Central memory CD8-positive, alpha-beta T cell (primary cell): ENCODE measurements around the gene MINDY3.

ENCODE experiments used
- ATAC-seq: fragments of 150-1000 bp; cut with Tn5 transposase; replicated peaks from 2 replicates; pipeline ENCODE4 v1.10.0; 2022; ENCODE audit warnings: mild to moderate bottlenecking, moderate FRiP score, moderate number of reproducible peaks; ENCODE audit not compliant: poor library complexity, severe bottlenecking; ENCODE audit errors: extremely low read depth
- DNase-seq, 2 donors: peaks; one replicate each; pipeline ENCODE4 v3.0.0; 2021; ENCODE audit warnings: low spot score in 2 of 2
- H3K27ac Mint-ChIP-seq: one replicate; pipeline ENCODE4 v1.8.0; 2022; ENCODE audit warnings: low read depth, mild to moderate bottlenecking, moderate library complexity, mixed read lengths
- H3K27me3 Mint-ChIP-seq: one replicate; pipeline ENCODE4 v1.8.0; 2022; ENCODE audit warnings: mixed read lengths
- H3K36me3 Mint-ChIP-seq: one replicate; pipeline ENCODE4 v1.8.0; 2022; ENCODE audit warnings: mild to moderate bottlenecking, moderate library complexity, mixed read lengths; ENCODE audit not compliant: insufficient read depth
- H3K4me1 Mint-ChIP-seq: one replicate; pipeline ENCODE4 v1.8.0; 2022; ENCODE audit warnings: mixed read lengths
- H3K4me3 Mint-ChIP-seq: one replicate; pipeline ENCODE4 v1.8.0; 2022; ENCODE audit warnings: mild to moderate bottlenecking, moderate library complexity, mixed read lengths
- H3K9me3 Mint-ChIP-seq: one replicate; pipeline ENCODE4 v1.8.0; 2022; ENCODE audit warnings: mixed read lengths

Gene MINDY3

DNA sequence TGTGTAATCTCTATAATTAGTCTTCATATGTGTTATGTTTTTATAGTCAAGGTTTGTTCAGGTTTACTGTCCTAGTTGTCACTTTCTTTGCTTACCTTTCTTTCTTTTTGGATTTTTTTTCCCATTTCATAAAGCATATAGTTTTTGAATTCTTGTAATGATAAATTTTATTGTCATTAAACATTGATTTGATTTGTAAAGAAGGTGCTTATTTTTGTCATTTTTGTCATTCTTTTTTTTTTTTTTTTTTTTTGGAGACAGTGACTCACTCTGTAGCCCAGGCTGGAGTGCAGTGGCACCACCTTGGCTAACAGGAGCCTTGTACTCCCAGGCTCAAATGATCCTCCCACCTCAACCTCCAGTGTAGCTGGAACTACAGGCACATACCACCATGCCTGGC lies 9.6 kb upstream of the MINDY3 start:
- Mint-ChIP-seq H3K36me3 (no peaks in the 10 kb centered on the region), H3K9me3 (no peaks in the 10 kb centered on the region), H3K27ac (no peak overlapping the region), H3K4me1 (no peaks in the 10 kb centered on the region), H3K27me3 (peaks cover 89% of the 10 kb centered on the region), H3K4me3 (no peak overlapping the region)
- DNase-seq, result no peak
- ATAC-seq, result no peak

DNA sequence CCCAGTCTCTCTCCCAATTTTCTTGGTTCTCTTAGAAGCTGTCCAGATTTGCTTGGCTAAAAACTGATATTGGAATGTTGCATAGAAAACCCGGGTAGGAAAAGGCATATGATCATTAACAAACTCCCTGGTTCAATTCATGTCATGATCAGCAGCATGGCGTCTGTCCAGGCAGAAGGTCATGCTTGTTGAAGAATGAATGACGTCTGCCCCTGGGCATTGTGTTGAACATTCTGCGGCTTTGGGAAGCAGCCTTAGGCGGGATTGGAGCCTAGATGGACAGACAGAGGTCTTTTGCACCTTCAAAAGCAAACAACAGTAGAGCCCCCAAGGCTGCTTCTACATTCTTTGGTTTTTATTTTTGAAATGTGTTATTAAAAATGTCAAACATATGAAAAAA lies 7.7 kb upstream of the MINDY3 start:
- H3K36me3 Mint-ChIP-seq, result peaks cover 1% of the 10 kb centered on the region
- no peak overlapping the region for H3K4me3 Mint-ChIP-seq
- H3K9me3 Mint-ChIP-seq, result no peaks in the 10 kb centered on the region
- DNase-seq (no peak), ATAC-seq (no peak)
- no peaks in the 10 kb centered on the region for H3K4me1 Mint-ChIP-seq
- H3K27me3 Mint-ChIP-seq, result peaks cover 87% of the 10 kb centered on the region
- no peak overlapping the region for H3K27ac Mint-ChIP-seq

DNA sequence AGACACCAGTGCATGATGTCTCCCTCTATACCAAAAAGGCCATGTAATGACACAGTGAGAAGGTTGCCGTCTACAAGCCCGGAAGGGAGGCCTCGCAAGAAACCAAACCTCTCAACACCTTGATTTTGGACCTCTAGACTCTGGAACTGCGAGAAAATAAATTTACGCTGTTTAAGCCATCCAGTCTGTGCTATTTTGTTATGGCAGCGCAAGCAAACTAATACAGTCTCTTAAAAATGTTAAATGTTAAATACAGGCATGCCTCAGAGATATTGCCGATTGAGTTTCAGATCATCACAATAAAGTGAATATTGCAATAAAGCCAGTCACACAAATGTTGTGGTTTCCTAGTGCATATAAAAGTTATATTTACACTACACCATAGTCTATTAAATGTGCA lies 5.0 kb upstream of the MINDY3 start:
- ATAC-seq (no peak), DNase-seq (no peak)
- Mint-ChIP-seq H3K27ac (no peak overlapping the region), H3K36me3 (peaks cover 3% of the 10 kb centered on the region), H3K4me3 (no peak overlapping the region), H3K27me3 (peaks cover 60% of the 10 kb centered on the region), H3K9me3 (peaks cover 5% of the 10 kb centered on the region), H3K4me1 (no peaks in the 10 kb centered on the region)

DNA sequence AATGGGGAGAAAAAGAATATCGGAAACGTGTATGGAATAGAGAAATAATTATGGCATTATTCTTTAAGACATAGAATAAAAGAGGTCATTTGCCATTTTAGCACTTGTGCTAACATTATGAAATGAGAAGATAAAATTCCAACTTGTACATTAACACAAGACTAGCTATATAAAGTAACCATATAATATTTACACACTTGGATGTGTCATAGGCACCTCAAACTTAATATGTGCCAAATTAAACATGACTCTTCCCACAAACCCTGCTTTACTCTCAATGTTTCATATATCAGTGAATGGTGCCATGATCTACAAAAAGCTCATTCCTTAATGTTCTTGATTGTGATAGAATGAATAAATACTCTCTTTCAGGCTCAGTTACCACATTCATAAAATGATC lies 4.1 kb upstream of the MINDY3 start:
- no peak for ATAC-seq
- no peak for DNase-seq
- Mint-ChIP-seq H3K27me3 (peaks cover 60% of the 10 kb centered on the region), H3K4me3 (no peak overlapping the region), H3K4me1 (peaks cover 5% of the 10 kb centered on the region), H3K27ac (no peak overlapping the region), H3K9me3 (peaks cover 5% of the 10 kb centered on the region), H3K36me3 (peaks cover 7% of the 10 kb centered on the region)

DNA sequence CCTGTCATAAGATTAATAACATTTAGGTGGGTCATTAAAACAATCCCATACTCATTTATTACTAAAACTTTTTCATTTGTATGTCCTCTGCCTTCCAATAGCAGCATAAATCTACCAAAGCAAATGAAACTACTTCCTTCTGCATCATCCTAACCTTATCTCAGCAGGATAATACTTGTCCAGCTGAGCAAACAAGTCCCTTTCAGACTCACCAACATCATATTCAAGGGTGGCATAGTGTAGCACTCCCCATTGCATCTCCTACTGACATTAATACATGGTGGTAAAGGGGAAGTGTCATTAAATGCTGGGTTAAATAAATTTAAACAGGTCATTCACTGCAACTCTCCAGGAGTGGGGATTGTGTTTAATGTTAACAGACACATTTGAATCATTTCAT lies 3.4 kb upstream of the MINDY3 start:
- Mint-ChIP-seq H3K36me3 (peaks cover 7% of the 10 kb centered on the region), H3K9me3 (peaks cover 5% of the 10 kb centered on the region), H3K27me3 (peaks cover 56% of the 10 kb centered on the region), H3K4me1 (peaks cover 10% of the 10 kb centered on the region), H3K4me3 (no peak overlapping the region), H3K27ac (no peak overlapping the region)
- DNase-seq, result no peak
- ATAC-seq, result no peak

DNA sequence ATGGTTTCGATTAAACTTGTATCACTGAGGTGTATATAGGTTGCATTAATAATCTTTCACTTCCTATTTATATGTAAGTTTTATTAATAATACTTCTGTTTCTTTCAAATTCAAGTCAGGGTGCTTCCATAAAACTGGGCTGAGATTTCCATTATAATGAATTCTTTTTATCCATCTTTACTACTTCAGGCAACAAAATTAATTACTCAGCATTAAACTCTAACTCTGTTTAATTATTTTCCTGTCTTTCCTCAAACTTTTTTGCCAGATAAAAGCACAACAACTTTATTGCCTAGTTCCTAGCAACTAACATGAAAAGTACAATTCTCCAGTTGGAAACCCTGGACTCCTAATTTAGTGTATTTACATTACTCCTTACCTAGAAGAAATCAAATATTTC lies 3.0 kb upstream of the MINDY3 start:
- peaks cover 13% of the 10 kb centered on the region for H3K4me1 Mint-ChIP-seq
- DNase-seq (no peak), ATAC-seq (no peak)
- H3K9me3 Mint-ChIP-seq, result peaks cover 5% of the 10 kb centered on the region
- H3K4me3 Mint-ChIP-seq, result no peak overlapping the region
- peaks cover 8% of the 10 kb centered on the region for H3K36me3 Mint-ChIP-seq
- no peak overlapping the region for H3K27ac Mint-ChIP-seq
- peaks cover 52% of the 10 kb centered on the region for H3K27me3 Mint-ChIP-seq

DNA sequence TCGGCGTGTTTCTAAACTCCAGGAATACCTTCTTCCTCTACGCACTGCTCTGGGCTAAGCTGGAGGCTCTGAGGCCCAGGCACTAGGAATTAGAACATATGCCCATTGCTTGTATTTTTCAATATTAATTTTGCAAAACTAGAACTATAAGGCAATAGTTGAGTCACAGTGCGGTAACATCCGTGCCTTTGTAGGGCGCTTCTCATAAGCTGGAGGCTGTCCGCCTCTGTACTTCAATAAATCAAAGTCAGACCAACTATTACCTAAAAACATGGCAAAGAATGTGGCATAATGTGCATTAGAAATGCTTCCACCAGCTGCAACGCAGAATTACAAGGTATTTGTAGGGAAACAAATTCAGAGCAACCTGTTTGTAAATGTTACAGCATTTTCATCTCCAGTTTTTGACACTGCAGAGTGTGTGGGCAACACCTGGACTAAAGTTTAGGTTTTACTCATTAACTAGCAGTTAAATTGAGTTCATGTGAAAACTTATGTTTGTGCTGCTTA lies 440 bp upstream of the MINDY3 start:
- Mint-ChIP-seq H3K27ac (peak overlapping the region; percentile 96), H3K27me3 (peaks cover 26% of the 10 kb centered on the region), H3K4me1 (peaks cover 34% of the 10 kb centered on the region), H3K36me3 (peaks cover 8% of the 10 kb centered on the region), H3K4me3 (peak overlapping the region; percentile 98), H3K9me3 (peaks cover 5% of the 10 kb centered on the region)
- DNase-seq, result no peak
- ATAC-seq, result no peak

DNA sequence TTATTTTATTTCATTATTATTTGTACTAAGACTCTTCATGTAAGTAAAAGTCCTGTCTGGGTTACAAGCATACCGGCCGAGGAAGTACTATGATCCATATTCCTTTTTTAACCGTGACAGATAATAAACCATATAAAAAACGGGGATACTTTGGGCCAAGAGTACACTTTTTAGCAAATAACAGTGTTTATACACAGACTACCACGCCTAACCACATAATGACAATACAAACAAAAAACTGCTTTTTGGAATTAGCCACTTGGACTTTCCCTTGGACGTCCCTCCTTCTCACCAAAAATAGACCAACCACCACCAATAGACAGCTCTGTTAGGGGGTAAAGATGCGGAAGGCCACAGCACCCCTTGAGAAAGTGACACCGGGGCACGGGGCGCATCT lies 800 bp downstream of the MINDY3 start:
- DNase-seq (no peak), ATAC-seq (no peak)
- Mint-ChIP-seq H3K4me1 (peaks cover 38% of the 10 kb centered on the region), H3K27me3 (peaks cover 14% of the 10 kb centered on the region), H3K4me3 (peak overlapping the region; percentile 98), H3K27ac (peak overlapping the region; percentile 96), H3K36me3 (peaks cover 8% of the 10 kb centered on the region), H3K9me3 (peaks cover 5% of the 10 kb centered on the region)

DNA sequence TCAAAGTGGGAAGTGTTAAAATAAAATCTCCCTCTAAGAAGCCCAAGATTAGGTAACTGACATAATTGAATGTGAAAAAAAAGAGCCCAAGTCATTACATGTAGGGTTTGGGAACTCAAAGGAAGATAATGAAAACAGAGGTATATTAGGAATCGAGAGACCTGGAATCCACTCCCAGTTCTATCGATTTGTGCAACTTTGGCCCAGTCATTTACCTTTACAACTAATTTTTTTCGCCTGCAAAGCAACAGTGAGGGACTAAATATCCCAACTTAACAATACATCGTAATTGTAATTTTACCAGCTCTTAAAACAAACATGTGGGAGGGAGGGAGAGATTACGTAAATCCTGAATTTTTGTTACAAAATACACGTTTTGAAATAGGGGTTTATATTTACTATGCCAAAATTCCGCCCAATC lies 1.4 kb downstream of the MINDY3 start:
- H3K9me3 Mint-ChIP-seq, result peaks cover 5% of the 10 kb centered on the region
- peaks cover 8% of the 10 kb centered on the region for H3K36me3 Mint-ChIP-seq
- H3K27me3 Mint-ChIP-seq, result peaks cover 7% of the 10 kb centered on the region
- no peak for DNase-seq
- peak overlapping the region; percentile 98 for H3K4me3 Mint-ChIP-seq
- ATAC-seq, result no peak
- no peak overlapping the region for H3K27ac Mint-ChIP-seq
- H3K4me1 Mint-ChIP-seq, result peaks cover 44% of the 10 kb centered on the region

DNA sequence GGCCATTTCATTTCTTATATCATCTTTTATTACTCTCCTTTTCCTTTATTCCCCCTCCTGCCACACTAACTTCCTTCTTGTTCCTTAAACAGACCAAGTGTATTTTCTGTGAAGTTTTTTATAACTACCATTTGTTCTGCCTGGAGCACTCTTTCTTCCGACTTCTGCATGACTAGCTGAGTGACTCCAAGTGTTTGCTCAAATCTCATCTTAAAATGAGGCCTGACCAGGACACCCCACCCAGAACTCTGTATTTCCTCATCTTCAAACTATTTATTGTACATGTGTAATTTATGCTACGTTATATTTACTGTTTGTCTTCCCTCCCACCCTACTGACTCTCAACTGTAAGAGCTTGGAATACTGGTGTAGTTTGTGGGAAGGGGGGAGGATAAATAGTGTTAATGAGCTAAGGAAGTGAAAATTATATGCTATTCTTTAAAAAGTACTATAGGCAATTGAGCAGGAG lies 3.2 kb downstream of the MINDY3 start:
- ATAC-seq (no peak), DNase-seq (no peak)
- no peak overlapping the region for H3K27ac Mint-ChIP-seq
- H3K4me1 Mint-ChIP-seq, result peaks cover 57% of the 10 kb centered on the region
- H3K9me3 Mint-ChIP-seq, result peaks cover 7% of the 10 kb centered on the region
- H3K27me3 Mint-ChIP-seq, result no peaks in the 10 kb centered on the region
- peaks cover 7% of the 10 kb centered on the region for H3K36me3 Mint-ChIP-seq
- no peak overlapping the region for H3K4me3 Mint-ChIP-seq

DNA sequence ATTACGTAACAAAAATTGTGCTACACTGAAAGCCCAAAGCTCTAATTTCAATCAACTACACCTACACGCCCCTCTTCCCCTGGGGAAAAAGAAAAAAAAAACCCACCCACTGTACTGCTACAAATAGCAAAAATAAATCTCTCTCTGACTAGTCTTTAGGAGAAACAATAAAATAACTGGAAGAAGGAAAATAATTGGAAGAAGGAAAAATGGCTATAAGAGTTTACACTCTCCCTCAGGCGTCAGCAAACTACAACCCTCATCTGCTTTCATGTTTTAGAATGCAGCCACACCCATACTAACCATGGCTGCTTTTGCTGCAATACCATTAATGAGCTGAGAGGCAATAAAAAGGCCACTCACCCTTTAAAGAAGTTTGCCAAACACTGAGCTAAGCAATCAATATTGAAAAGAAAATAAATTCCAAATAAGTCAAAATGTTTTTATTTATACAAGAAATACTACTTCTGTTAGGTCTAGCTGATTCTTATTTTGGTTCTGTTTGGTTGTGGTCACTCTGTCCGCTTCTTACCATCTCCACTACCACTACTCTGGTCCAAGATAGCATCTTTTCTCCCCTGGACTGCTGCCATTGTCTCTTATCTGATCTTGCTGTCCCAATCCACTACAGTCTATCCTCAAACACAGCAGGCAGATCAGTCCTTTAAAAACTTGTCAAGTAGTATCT lies 3.8 kb downstream of the MINDY3 start:
- H3K4me1 Mint-ChIP-seq, result peaks cover 63% of the 10 kb centered on the region
- ATAC-seq, result no peak
- H3K36me3 Mint-ChIP-seq, result peaks cover 9% of the 10 kb centered on the region
- H3K27ac Mint-ChIP-seq, result no peak overlapping the region
- no peaks in the 10 kb centered on the region for H3K27me3 Mint-ChIP-seq
- DNase-seq, result no peak
- H3K4me3 Mint-ChIP-seq, result no peak overlapping the region
- peaks cover 8% of the 10 kb centered on the region for H3K9me3 Mint-ChIP-seq

DNA sequence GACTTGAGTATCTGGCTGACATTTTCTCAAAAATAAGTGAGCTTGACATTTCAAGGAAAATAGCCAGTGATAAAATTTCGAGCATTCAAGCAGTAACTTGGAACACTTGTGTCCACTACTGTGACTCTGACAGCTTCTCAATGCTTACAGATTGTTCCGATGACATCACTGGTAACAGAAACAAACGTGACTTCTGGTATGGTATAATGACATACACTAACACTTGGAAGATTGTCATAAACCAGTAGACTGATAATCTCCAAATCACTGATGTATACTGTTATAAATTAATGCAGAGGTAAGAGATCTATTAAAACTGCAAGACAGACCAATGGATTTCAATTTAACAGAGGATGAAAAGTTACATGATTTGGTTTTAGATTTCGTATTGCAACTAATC lies 6.5 kb downstream of the MINDY3 start:
- Mint-ChIP-seq H3K27me3 (no peaks in the 10 kb centered on the region), H3K4me3 (no peak overlapping the region), H3K4me1 (peaks cover 74% of the 10 kb centered on the region), H3K27ac (no peak overlapping the region), H3K9me3 (peaks cover 18% of the 10 kb centered on the region), H3K36me3 (peaks cover 4% of the 10 kb centered on the region)
- DNase-seq (no peak), ATAC-seq (no peak)

DNA sequence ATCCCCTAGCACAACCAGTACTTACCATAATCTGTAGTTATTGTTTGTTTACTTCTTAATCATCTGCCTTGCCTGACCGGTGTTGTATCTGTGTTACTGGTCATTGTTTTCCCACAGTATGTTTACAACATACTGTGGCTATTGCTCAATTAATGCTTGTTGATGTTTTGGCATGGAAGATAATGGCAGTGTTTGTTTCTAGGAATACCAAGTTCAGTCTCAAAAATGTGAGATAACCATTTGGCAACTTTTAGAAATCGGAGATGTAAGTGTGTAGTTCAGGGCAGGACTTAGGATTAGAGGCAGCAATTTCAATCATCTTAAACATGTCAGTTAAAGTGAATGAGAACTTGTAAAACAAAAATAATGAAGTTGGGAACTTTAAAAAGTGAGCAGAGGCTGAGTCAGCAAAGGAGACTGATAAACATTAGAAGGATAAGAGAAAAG lies 8.2 kb downstream of the MINDY3 start:
- ATAC-seq (no peak), DNase-seq (no peak)
- H3K27ac Mint-ChIP-seq, result peak overlapping the region; percentile 29
- H3K9me3 Mint-ChIP-seq, result peaks cover 18% of the 10 kb centered on the region
- no peak overlapping the region for H3K4me3 Mint-ChIP-seq
- H3K27me3 Mint-ChIP-seq, result no peaks in the 10 kb centered on the region
- peaks cover 5% of the 10 kb centered on the region for H3K36me3 Mint-ChIP-seq
- H3K4me1 Mint-ChIP-seq, result peaks cover 63% of the 10 kb centered on the region
